NCI-H510A treated with DMSO at 0.1 percent for 48 hours (cell line): ENCODE results near the gene KLF16.

Experiments used
- DNase-seq: peaks from one replicate; lab custom pipeline; 2025; lab: John Stamatoyannopoulos, UW

The KLF16 gene

GRCh38 chr19:1822210-1822609 lies 41.2 kb downstream of the KLF16 start:
- DNase-seq = no peak

GRCh38 chr19:1819341-1820255 lies 43.8 kb downstream of the KLF16 start:
- DNase-seq = no peak

- DNase-seq = no peak
These were observed 44.7 kb downstream of the KLF16 start for GRCh38 chr19:1818549-1819195.

DNA sequence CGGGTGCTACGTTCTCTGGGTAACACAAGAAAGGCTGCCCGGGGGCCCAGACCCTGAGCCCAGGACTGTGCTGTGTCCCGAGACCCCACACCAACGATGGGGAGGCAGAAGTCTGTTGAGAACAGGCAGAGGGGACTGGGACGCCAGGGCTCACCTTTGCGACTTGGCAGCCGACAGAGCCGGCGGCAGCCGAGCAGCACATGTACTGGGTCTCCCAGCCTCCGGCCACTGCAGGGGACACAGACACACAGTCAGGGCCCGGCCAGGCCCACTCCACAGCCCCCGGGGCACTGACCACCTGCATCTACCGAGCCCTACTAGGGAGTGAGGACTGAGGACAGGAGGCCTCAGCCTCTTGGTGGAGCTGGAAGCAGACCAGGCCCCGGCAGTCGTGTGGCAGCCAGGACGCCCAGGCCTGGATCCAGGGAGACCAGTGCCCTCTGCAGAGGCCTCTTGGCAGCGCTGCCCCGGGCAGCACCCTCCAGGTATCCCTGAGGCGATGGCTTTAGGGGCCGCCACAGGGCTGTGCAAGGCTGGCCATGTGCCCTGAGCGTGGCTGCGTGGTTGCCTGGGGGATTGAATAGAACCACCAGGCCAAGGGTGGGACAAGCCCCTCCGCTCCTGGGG lies 45.7 kb downstream of the KLF16 start:
- no peak for DNase-seq

- DNase-seq = no peak
These were observed 46.7 kb downstream of the KLF16 start for GRCh38 chr19:1816530-1817298.

GRCh38 chr19:1815605-1816529 lies 47.5 kb downstream of the KLF16 start:
- no peak for DNase-seq

GRCh38 chr19:1814833-1815604 lies 48.4 kb downstream of the KLF16 start:
- no peak for DNase-seq

- no peak for DNase-seq
These were observed 49.0 kb downstream of the KLF16 start for GRCh38 chr19:1814391-1814790.

GRCh38 chr19:1813192-1814182 lies 49.9 kb downstream of the KLF16 start:
- no peak for DNase-seq

GRCh38 chr19:1812426-1813191 lies 50.8 kb downstream of the KLF16 start:
- peak; percentile 32 for DNase-seq

- no peak for DNase-seq
These were observed 51.4 kb downstream of the KLF16 start, which contains the start of gene ATP8B3 for GRCh38 chr19:1811942-1812425. TSS of gene ATP8B3 (minus strand) at chr19:1812276. CDS start at chr19:1811736, 540 bp downstream.

- no peak for DNase-seq
These were observed 51.9 kb downstream of the KLF16 start for GRCh38 chr19:1811472-1811894.

- DNase-seq = no peak
These were observed 52.8 kb downstream of the KLF16 start for GRCh38 chr19:1810439-1811160.

- no peak for DNase-seq
These were observed 53.7 kb downstream of the KLF16 start for GRCh38 chr19:1809678-1810077.

DNA sequence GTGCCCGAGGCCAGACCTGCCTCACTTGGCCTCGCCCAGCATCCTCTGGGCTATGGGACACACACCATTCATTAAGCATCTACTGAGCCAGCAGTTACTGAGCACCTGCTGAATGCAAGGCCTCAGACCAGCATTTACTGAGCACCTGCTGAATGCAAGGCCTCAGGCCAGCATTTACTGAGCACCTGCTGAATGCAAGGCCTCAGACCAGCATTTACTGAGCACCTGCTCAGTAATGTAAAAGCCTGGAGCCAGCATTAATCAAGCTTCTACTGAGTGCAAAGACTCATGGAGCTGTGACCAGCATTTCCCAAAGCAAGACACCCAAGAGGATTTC lies 55.0 kb downstream of the KLF16 start:
- DNase-seq = no peak

DNA sequence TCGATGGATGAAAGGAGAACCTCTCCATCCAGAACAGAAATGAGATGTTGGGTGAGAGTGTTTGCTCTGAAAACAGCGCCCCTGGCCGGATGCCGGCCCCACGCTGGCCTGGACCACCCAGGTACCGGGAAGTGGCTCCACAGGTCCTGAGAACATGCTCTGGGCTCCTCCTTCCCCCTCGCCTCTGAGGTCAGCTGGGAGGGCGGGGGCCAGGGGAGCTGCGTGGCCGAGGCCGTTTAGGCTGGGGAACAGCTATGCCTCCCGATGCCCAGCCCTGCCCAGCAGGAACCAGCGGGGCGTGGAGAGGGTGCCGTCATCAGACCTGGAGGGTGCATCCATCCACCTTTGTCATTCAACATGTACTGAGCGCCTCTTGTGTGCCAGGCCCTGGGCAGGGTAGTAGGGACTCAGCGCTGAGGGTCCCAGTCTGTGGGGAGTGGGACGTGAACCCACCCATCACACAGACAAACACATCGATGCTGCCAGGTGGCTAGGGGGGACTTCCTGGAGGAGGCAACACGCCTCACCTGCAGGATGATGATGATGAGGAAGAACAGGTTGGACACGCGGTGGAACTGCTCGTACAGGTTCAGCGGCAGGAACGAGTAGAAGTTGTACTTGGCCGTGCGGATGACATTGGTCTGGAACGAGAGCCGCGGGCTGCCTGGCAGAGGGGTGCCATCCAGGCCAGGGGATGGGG lies 55.5 kb downstream of the KLF16 start:
- DNase-seq = no peak
